ENCODE results near the gene DDX1.
"Not testable (repeated sequence)": the region's sequence is repeated elsewhere in the genome, so short reads cannot be mapped to it uniquely, and the experiment has no call there.

The DDX1 gene

GRCh38 chr2:15675456-15676195 is 84.0 kb downstream of the DDX1 start:
- no peak for DNase-seq (ENCODE audit: extremely low spot score)
- TF ChIP-seq TARDBP (IDR thresholded peaks at IDR 0.05): no peak
- CTCF ChIA-PET: interaction anchor here (0.5 kb wide), 1 partner anchor 49 kb away, joined by 3 read pairs; no protein-coding TSS in a partner anchor
- POLR2A ChIA-PET: no interaction called here

GRCh38 chr2:15677141-15677843 is 85.6 kb downstream of the DDX1 start:
- ChIA-PET POLR2A (interaction anchor here (1.0 kb wide), 1 partner anchor 8 kb away, joined by 6 read pairs; no protein-coding TSS in a partner anchor), CTCF (interaction anchor here (0.7 to 0.8 kb wide), 2 partner anchors 20 to 1690 kb away, joined by 3 read pairs; no protein-coding TSS in a partner anchor)
- TF ChIP-seq LEF1 (IDR thresholded peaks at IDR 0.05; ENCODE audit: borderline replicate concordance): no peak
- TF ChIP-seq FOXM1 (IDR thresholded peaks at IDR 0.05; ENCODE audit: borderline replicate concordance): no peak
- no peak for TF ChIP-seq FOXK2 (IDR thresholded peaks at IDR 0.05)
- TF ChIP-seq L3MBTL2 (conservative IDR thresholded peaks at IDR 0.05): no peak
- TF ChIP-seq HDGF (IDR thresholded peaks at IDR 0.05; ENCODE audit: borderline replicate concordance): no peak
- DNase-seq (ENCODE audit: extremely low spot score): peak; percentile 35

- CTCF ChIA-PET: no interaction called here
- TF ChIP-seq HDGF (IDR thresholded peaks at IDR 0.05; ENCODE audit: borderline replicate concordance) (no peak), SP1 (IDR thresholded peaks at IDR 0.05) (no peak), FOXA1 (IDR thresholded peaks at IDR 0.05) (no peak), CTBP1 (IDR thresholded peaks at IDR 0.05; ENCODE audit: borderline replicate concordance) (no peak), ZNF384 (IDR thresholded peaks at IDR 0.05) (no peak), BHLHE40 (IDR thresholded peaks at IDR 0.05; ENCODE audit: borderline replicate concordance) (no peak), FOXK2 (IDR thresholded peaks at IDR 0.05) (no peak), ELF4 (IDR thresholded peaks at IDR 0.05) (no peak), SUZ12 (IDR thresholded peaks at IDR 0.05) (no peak), L3MBTL2 (conservative IDR thresholded peaks at IDR 0.05) (no peak), LEF1 (IDR thresholded peaks at IDR 0.05; ENCODE audit: borderline replicate concordance) (no peak)
- TF ChIP-seq, protein P1, sequence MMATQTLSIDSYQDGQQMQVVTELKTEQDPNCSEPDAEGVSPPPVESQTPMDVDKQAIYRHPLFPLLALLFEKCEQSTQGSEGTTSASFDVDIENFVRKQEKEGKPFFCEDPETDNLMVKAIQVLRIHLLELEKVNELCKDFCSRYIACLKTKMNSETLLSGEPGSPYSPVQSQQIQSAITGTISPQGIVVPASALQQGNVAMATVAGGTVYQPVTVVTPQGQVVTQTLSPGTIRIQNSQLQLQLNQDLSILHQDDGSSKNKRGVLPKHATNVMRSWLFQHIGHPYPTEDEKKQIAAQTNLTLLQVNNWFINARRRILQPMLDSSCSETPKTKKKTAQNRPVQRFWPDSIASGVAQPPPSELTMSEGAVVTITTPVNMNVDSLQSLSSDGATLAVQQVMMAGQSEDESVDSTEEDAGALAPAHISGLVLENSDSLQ (IDR thresholded peaks at IDR 0.05): no peak
- POLR2A ChIA-PET: no interaction called here
- no peak for DNase-seq (ENCODE audit: extremely low spot score)
Measured at GRCh38 chr2:15678346-15678745, 86.7 kb downstream of the DDX1 start.

- CTCF ChIA-PET: no interaction called here
- TF ChIP-seq ARNT (IDR thresholded peaks at IDR 0.05) (no peak), FOXM1 (IDR thresholded peaks at IDR 0.05; ENCODE audit: borderline replicate concordance) (no peak)
- DNase-seq (ENCODE audit: extremely low spot score): no peak
- POLR2A ChIA-PET: no interaction called here
Measured at GRCh38 chr2:15678909-15679308, 87.2 kb downstream of the DDX1 start.

DNA sequence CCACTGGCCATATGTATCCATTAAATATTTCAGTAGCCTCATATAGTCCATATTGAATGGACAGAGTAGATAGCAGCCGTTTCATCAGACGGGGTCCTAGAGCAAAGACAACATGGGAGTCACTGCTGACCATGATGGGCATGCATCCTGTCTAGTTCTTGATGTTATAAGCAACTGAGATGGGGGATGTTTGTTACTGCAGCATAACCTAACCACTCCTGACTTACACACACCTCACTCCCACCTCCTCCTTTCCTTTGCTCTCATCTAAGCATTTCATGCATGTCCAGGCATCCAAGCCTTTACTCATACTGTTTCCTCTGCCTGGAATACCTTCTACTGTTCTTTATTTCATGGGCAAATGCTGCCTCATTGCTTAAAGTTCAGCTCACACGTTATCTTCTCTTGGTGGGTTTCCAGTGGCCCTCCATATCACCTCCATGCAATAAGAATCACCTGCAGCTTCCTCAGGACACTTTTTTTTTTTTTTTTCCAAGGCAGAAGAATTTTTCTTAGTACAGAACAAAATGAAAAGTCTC is 87.8 kb downstream of the DDX1 start:
- CTCF ChIA-PET: no interaction called here
- POLR2A ChIA-PET: no interaction called here
- TF ChIP-seq FOXK2 (IDR thresholded peaks at IDR 0.05) (no peak), FOXA1 (IDR thresholded peaks at IDR 0.05) (no peak), SP1 (IDR thresholded peaks at IDR 0.05) (no peak), L3MBTL2 (conservative IDR thresholded peaks at IDR 0.05) (no peak), TARDBP (IDR thresholded peaks at IDR 0.05) (no peak), CTBP1 (IDR thresholded peaks at IDR 0.05; ENCODE audit: borderline replicate concordance) (no peak), ZNF384 (IDR thresholded peaks at IDR 0.05) (no peak), HDGF (IDR thresholded peaks at IDR 0.05; ENCODE audit: borderline replicate concordance) (no peak), ARNT (IDR thresholded peaks at IDR 0.05) (no peak), LEF1 (IDR thresholded peaks at IDR 0.05; ENCODE audit: borderline replicate concordance) (no peak)
- no peak for DNase-seq (ENCODE audit: extremely low spot score)

DNA sequence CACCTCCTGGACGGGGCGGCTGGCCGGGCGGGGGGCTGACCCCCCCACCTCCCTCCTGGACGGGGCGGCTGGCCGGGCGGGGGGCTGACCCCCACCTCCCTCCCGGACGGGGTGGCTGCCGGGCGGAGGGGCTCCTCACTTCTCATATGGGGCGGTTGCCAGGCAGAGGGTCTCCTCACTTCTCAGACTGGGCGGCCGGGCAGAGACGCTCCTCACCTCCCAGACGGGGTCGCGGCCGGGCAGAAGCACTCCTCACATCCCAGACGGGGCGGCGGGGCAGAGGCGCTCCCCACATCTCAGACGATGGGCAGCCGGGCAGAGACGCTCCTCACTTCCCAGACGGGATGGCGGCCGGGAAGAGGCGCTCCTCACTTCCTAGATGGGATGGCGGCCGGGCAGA is 88.5 kb downstream of the DDX1 start:
- CTCF ChIA-PET, POLR2A ChIA-PET: not testable (repeated sequence)

More for the DNA sequence above, 88.5 kb downstream of the DDX1 start:
- not testable (repeated sequence) for DNase-seq (ENCODE audit: extremely low spot score)

All from HEK293T (cell line).